H9 (cell line): ENCODE results near the gene DPF3. TPM values are rescaled to one million over a fixed set of nuclear protein-coding genes. Genes with fewer than 3 reads are reported as not detected.

Experiments used
- DNase-seq: peaks from one replicate; pipeline ENCODE4 v3.0.0-alpha.2; 2017
- H2AFZ ChIP-seq: one replicate; pipeline ENCODE4 v1.6.1; 2013; ENCODE audit warnings: mild to moderate bottlenecking, low read length, control low read depth, moderate library complexity
- H2AK5ac ChIP-seq: 2 replicates; pipeline ENCODE4 v1.6.1; 2013; ENCODE audit warnings: low read length, control low read depth, mixed read lengths; ENCODE audit not compliant: insufficient read length
- H2BK120ac ChIP-seq: one replicate; pipeline ENCODE4 v1.6.1; 2013; ENCODE audit warnings: low read depth, mild to moderate bottlenecking, low read length, control low read depth, inconsistent platforms; ENCODE audit not compliant: poor library complexity, severe bottlenecking
- H2BK12ac ChIP-seq: 2 replicates; pipeline ENCODE4 v1.6.1; 2013; ENCODE audit warnings: low read length, control low read depth, mixed read lengths, low read depth; ENCODE audit not compliant: insufficient read length
- H2BK15ac ChIP-seq: 2 replicates; pipeline ENCODE4 v1.6.1; 2013; ENCODE audit warnings: low read depth, low read length, control low read depth
- H2BK20ac ChIP-seq: one replicate; pipeline ENCODE4 v1.6.1; 2013; ENCODE audit warnings: low read depth, mild to moderate bottlenecking, low read length, control low read depth, inconsistent platforms; ENCODE audit not compliant: poor library complexity, severe bottlenecking
- H2BK5ac ChIP-seq: 2 replicates; pipeline ENCODE4 v1.6.1; 2013; ENCODE audit warnings: low read length, control low read depth, mixed read lengths; ENCODE audit not compliant: insufficient read length
- H3K14ac ChIP-seq: 2 replicates; pipeline ENCODE4 v1.6.1; 2013; ENCODE audit warnings: low read length, control low read depth; ENCODE audit not compliant: insufficient read depth
- H3K18ac ChIP-seq: 2 replicates; pipeline ENCODE4 v1.6.1; 2013; ENCODE audit warnings: low read depth, mild to moderate bottlenecking, mixed read lengths, low read length, control low read depth; ENCODE audit not compliant: insufficient read length
- H3K23ac ChIP-seq: 2 replicates; pipeline ENCODE4 v1.6.1; 2013; ENCODE audit warnings: low read length, control low read depth, mixed read lengths, low read depth; ENCODE audit not compliant: insufficient read length
- H3K23me2 ChIP-seq: 2 replicates; pipeline ENCODE4 v1.6.1; 2013; ENCODE audit warnings: low read depth, mild to moderate bottlenecking, mixed read lengths, low read length, control low read depth; ENCODE audit not compliant: insufficient read length, poor library complexity, severe bottlenecking
- H3K27ac ChIP-seq: 2 replicates; pipeline ENCODE4 v1.5.1; 2013; ENCODE audit warnings: low read length, control low read depth, mixed read lengths, low read depth; ENCODE audit not compliant: insufficient read length
- H3K27me3 ChIP-seq: 2 replicates; pipeline ENCODE4 v1.6.1; 2013; ENCODE audit warnings: low read length, control low read depth, inconsistent platforms; ENCODE audit not compliant: insufficient read depth
- H3K4ac ChIP-seq: 2 replicates; pipeline ENCODE4 v1.6.1; 2013; ENCODE audit warnings: low read depth, mild to moderate bottlenecking, control low read depth, inconsistent platforms, low read length, moderate library complexity
- H3K4me1 ChIP-seq: 2 replicates; pipeline ENCODE4 v1.6.1; 2013; ENCODE audit warnings: low read length, control low read depth, inconsistent platforms; ENCODE audit not compliant: insufficient read depth
- H3K4me2 ChIP-seq: 2 replicates; pipeline ENCODE4 v1.6.1; 2013; ENCODE audit warnings: low read length, control low read depth, mixed read lengths; ENCODE audit not compliant: insufficient read length, insufficient read depth
- H3K56ac ChIP-seq: 2 replicates; pipeline ENCODE4 v1.6.1; 2013; ENCODE audit warnings: low read depth, mild to moderate bottlenecking, mixed read lengths, low read length, control low read depth; ENCODE audit not compliant: insufficient read length
- H3K79me1 ChIP-seq: 2 replicates; pipeline ENCODE4 v1.6.1; 2013; ENCODE audit warnings: low read depth, mild to moderate bottlenecking, moderate library complexity, low read length, control low read depth, inconsistent platforms; ENCODE audit not compliant: insufficient read depth, poor library complexity, severe bottlenecking
- H3K79me2 ChIP-seq: 2 replicates; pipeline ENCODE4 v1.6.1; 2013; ENCODE audit warnings: low read length, control low read depth, inconsistent platforms; ENCODE audit not compliant: insufficient read depth
- H3K9ac ChIP-seq: 2 replicates; pipeline ENCODE4 v1.6.1; 2013; ENCODE audit warnings: low read length, control low read depth, mixed read lengths; ENCODE audit not compliant: insufficient read length; ENCODE audit errors: extremely low read depth
- H3K9me3 ChIP-seq: one replicate; pipeline ENCODE4 v1.6.1; 2013; ENCODE audit warnings: low read depth, low read length, inconsistent platforms; ENCODE audit not compliant: control insufficient read depth
- H3T11ph ChIP-seq: one replicate; pipeline ENCODE4 v1.6.1; 2013; ENCODE audit warnings: mild to moderate bottlenecking, low read length, control low read depth, inconsistent platforms
- H4K20me1 ChIP-seq: one replicate; pipeline ENCODE4 v1.6.1; 2013; ENCODE audit not compliant: control insufficient read depth, insufficient read length, insufficient read depth
- H4K5ac ChIP-seq: 2 replicates; pipeline ENCODE4 v1.6.1; 2013; ENCODE audit warnings: low read depth, mild to moderate bottlenecking, mixed read lengths, low read length, control low read depth; ENCODE audit not compliant: insufficient read length
- H4K8ac ChIP-seq: replicated peaks from 2 replicates; pipeline ENCODE4 v1.6.1; 2013; ENCODE audit warnings: low read length, control low read depth, mixed read lengths, low read depth; ENCODE audit not compliant: insufficient read length
- H4K91ac ChIP-seq: 2 replicates; pipeline ENCODE4 v1.6.1; 2013; ENCODE audit warnings: low read depth, mild to moderate bottlenecking, moderate library complexity, mixed read lengths, low read length, control low read depth; ENCODE audit not compliant: insufficient read length
- H3K27ac Mint-ChIP-seq, 3 experiments: 2 replicates in 2 of 3; 3 replicates in 1 of 3; pipeline ENCODE4 v1.8.0; 2020 to 2021; ENCODE audit warnings: mixed read lengths in 3 of 3, mild to moderate bottlenecking in 1 of 3, moderate library complexity in 1 of 3
- H3K27me3 Mint-ChIP-seq: 2 replicates; pipeline ENCODE4 v1.8.0; 2021; ENCODE audit warnings: low read depth, mild to moderate bottlenecking, moderate library complexity, mixed read lengths
- H3K36me3 Mint-ChIP-seq, 3 experiments: 2 replicates in 2 of 3; 3 replicates in 1 of 3; pipeline ENCODE4 v1.8.0; 2020 to 2021; ENCODE audit warnings: low read depth in 3 of 3, mixed read lengths in 3 of 3; ENCODE audit not compliant: insufficient read depth in 1 of 3
- H3K4me1 Mint-ChIP-seq, 2 experiments: 2 replicates each; pipeline ENCODE4 v1.8.0; 2020; ENCODE audit warnings: mixed read lengths in 2 of 2
- H3K4me3 Mint-ChIP-seq, 2 experiments: 2 replicates in 1 of 2; 3 replicates in 1 of 2; pipeline ENCODE4 v1.8.0; 2020 to 2021; ENCODE audit warnings: mild to moderate bottlenecking in 2 of 2, mixed read lengths in 2 of 2, moderate library complexity in 1 of 2
- H3K9me3 Mint-ChIP-seq, 2 experiments: 2 replicates in 1 of 2; 3 replicates in 1 of 2; pipeline ENCODE4 v1.8.0; 2020; ENCODE audit warnings: mild to moderate bottlenecking in 2 of 2, mixed read lengths in 2 of 2, moderate library complexity in 1 of 2
- WGBS: extraction: QIAGEN DNeasy Blood & Tissue Kit; methylation state at CpG from one replicate; pipeline ENCODE4 v1.1.7; 2013; ENCODE audit warnings: missing lambda C conversion rate, low lambda C conversion rate, mixed read lengths; ENCODE audit not compliant: insufficient read length; ENCODE audit errors: extremely low coverage; 5-methylcytosine and 5-hydroxymethylcytosine counted together
- total RNA-seq: library from RNA; stranded (reverse); gene quantifications from 2 replicates; pipeline ENCODE4 v1.2.1, GENCODE V29; 2021
- TF ChIP-seq, protein P1 (sequence below): fragments of 200-600 bp; sonication (generic); conservative IDR thresholded peaks from 3 replicates; pipeline ENCODE4 v1.8.0; 2021; ENCODE audit warnings: antibody characterized with exemption, mild to moderate bottlenecking

The DPF3 gene
- total RNA-seq, 1 experiment from 2014 or later: not detected

- H3K4me1 Mint-ChIP-seq: no peaks in the 10 kb centered on the region
- Histone ChIP-seq H3T11ph (no peak overlapping the region), H2AFZ (no peak overlapping the region), H3K27me3 (no peaks in the 10 kb centered on the region), H4K8ac (no peak overlapping the region), H2BK20ac (no peak overlapping the region), H3K9ac (no peak overlapping the region), H3K14ac (no peak overlapping the region), H2BK12ac (no peak overlapping the region), H3K79me1 (no peaks in the 10 kb centered on the region), H3K23me2 (no peaks in the 10 kb centered on the region), H4K20me1 (no peaks in the 10 kb centered on the region), H3K27ac (no peak overlapping the region), H2BK120ac (no peak overlapping the region), H4K91ac (no peak overlapping the region), H2BK15ac (no peak overlapping the region), H4K5ac (no peak overlapping the region), H3K18ac (no peak overlapping the region), H3K9me3 (no peaks in the 10 kb centered on the region), H2BK5ac (no peak overlapping the region), H3K4me2 (no peak overlapping the region), H3K23ac (no peak overlapping the region), H3K79me2 (no peaks in the 10 kb centered on the region), H3K56ac (no peak overlapping the region), H3K4ac (no peak overlapping the region), H3K4me1 (no peaks in the 10 kb centered on the region), H2AK5ac (no peak overlapping the region)
- no peak overlapping the region for H3K4me3 Mint-ChIP-seq
- no peak for DNase-seq
- no peaks in the 10 kb centered on the region for H3K36me3 Mint-ChIP-seq
- TF ChIP-seq, protein P1, sequence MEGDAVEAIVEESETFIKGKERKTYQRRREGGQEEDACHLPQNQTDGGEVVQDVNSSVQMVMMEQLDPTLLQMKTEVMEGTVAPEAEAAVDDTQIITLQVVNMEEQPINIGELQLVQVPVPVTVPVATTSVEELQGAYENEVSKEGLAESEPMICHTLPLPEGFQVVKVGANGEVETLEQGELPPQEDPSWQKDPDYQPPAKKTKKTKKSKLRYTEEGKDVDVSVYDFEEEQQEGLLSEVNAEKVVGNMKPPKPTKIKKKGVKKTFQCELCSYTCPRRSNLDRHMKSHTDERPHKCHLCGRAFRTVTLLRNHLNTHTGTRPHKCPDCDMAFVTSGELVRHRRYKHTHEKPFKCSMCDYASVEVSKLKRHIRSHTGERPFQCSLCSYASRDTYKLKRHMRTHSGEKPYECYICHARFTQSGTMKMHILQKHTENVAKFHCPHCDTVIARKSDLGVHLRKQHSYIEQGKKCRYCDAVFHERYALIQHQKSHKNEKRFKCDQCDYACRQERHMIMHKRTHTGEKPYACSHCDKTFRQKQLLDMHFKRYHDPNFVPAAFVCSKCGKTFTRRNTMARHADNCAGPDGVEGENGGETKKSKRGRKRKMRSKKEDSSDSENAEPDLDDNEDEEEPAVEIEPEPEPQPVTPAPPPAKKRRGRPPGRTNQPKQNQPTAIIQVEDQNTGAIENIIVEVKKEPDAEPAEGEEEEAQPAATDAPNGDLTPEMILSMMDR: no peak
- no CpG with 5 or more reads among the region's 5 CpGs for WGBS
- no peak overlapping the region for H3K27ac Mint-ChIP-seq
- H3K27me3 Mint-ChIP-seq: no peaks in the 10 kb centered on the region; the same call in none of the 2 replicates
- no peaks in the 10 kb centered on the region; a peak in 1 of 5 replicates for H3K9me3 Mint-ChIP-seq
Measured at GRCh38 chr14:72588521-72588920, 305.4 kb downstream of the DPF3 start.
